GM19463 (cell line): ENCODE measurements around the gene MYH3.

Source experiments
- ATAC-seq: cut with Tn5 transposase; IDR thresholded peaks from one replicate; pipeline ENCODE4 v1.9.1; 2021; ENCODE audit warnings: mild to moderate bottlenecking, moderate library complexity; ENCODE audit not compliant: unreplicated experiment

MYH3 gene

DNA sequence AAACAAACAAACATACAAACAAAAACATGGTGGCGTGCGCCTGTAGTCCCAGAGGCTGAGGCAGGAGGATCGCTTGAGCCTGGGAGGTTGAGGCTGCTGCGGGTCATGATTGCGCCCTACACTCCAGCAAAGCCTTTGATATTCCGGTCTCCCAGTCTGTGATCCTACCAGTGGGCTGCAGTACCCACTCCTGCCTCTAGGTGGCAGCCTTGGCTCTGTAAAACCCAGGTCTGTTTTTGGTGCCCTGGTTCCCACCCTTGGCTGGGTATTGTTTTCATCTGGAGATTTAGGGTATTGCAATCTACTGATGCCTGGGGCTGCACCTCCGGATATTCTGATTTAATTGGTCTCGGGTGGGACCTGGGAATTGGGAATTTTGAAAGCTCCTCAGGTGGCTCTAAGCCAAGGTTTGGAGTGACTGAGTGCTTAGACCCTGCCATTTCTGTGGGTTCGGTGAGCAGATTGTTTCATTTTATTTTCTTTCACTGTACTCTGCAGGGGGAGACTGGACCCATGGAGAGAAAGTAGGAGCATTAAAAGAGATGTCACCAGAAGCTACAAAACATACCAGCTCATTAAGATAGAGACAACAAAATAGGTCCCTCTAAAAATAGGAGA is 40.5 kb downstream of the MYH3 start:
- no peak for ATAC-seq

DNA sequence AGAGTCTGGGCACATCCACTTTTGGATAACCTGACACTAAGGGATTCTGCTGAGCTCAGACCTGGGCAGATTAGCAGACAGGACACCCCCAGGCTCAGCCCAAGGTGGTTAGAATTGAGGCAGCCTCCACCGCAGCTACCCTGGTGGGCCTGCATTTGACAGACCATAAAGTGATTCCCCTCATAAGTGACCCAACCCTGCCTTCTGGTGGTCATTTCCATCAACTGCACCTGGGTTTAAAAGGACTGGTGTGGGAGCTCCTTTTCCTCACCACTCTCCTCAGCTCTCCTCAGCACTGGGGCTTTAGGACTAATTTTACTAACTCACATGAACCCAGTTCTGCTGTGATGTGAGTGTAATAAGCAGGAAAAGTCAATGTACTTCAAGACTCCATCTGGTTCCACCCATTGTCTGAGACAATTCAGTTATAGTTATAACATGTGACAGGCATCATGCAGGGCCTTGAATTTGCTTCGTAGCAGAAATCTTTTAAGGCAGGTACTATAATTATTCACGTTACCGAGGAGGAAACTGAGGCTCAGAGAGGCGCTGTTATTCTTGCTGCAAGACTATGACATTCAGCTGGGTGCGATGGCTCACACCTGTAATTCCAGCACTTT is 42.5 kb downstream of the MYH3 start:
- no peak for ATAC-seq

DNA sequence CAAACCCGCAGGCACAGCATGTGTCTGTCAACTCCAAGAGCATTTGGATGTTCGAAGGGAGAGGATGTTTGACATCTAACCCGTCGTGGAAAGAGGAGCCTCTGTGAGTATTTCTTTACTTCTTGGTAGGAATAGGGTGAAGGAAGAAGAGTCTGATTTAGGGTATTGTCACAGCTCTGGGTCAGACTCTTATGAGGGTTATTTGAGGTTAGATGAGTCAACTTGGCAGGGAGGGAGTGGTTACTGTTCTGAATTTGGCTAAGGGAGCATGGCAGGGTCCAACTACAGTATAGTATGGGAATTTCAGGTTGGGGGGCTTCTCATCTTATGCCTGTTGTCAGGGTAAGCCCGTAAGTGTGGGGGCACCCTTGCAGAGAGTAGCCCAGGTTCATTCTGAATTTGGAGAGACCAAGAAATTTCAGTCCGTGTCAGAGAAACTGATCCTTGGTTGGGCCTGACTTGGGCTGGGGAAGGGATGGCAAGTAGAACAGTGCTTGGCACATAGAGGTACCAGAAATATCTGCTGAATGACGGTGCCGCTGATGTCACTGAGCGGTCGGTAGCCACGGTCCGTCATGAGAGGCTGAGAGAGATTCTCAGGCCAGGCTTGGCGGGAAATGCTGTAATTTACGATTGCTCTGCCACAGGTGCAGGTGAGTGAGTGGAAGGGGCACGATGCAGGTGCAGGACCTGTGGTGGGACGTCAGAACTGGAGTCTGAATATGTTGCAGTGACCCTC is 43.2 kb downstream of the MYH3 start:
- ATAC-seq: no peak

DNA sequence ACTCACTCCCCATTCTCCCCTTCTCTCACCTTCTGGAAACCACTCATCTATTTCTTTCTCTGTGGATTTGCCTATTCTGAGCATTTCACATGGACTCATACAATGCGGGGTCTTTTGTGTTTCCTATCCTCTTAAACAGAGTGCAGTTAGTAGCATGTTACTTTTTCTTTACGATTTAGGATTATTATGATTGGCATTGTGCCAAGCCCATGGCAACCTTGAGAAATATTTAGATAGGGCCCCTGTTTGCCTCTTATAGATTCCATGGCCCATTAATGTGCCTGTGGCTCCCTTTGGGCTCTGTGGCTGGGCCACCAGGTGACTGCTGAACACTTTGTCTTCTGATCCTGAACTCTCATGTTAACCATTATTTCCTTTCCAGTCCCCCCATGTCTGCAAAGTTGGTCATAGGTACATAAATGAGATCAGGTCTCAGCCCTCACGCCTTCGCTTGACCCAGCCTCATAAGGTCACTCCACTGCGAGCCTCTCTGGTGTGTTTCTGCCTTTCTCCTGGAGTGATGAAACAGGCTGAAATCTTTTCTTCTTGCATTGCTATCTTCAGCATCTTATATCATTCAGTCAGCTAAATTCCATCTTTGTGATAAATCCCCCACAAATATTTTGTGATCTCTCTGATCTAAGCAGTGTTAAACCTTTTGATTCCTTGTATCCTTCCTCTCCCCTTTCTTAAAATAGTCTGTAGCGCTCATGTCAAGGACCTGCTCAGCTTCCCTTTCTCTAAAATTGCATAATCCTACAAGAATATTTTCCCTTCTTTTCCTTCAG is 44.0 kb downstream of the MYH3 start:
- no peak for ATAC-seq

DNA sequence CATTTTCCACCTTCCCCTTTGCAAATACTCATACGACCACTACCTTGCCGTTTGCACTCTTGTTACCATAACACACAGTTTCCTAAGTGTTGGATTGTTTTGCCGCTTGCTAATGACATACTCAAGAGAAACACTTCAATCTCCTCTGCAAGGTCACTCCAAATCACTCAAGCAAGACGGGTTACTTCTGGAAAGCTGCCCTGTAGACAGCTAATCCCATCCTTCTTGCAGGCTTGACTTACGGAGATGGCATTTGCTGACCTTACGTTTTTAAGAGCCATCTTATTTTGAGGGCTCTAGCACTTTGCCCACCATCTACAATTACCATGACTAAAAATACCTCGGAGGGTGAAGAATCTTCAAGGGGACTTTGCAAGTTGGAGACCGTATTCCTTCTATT is 46.2 kb downstream of the MYH3 start:
- ATAC-seq: no peak

DNA sequence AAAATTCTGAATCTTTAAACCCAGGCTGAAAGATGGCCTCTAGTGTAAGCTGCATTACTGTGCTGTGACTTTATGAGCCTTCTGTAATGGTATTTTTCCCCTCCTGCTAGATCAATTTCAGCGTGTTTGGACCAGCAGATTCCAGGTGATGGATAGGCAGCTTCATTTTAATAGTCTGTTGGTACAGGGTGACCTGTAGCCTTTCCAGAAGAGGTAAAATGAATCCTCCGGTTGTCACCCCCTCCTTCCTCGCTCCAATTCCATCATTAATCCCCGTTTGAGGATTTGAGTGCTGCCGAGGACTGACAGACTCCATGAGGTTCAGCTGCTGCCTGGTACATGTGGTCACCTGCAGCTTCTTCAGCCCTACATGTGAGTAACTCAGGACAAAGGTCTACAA is 48.9 kb downstream of the MYH3 start:
- ATAC-seq: no peak

DNA sequence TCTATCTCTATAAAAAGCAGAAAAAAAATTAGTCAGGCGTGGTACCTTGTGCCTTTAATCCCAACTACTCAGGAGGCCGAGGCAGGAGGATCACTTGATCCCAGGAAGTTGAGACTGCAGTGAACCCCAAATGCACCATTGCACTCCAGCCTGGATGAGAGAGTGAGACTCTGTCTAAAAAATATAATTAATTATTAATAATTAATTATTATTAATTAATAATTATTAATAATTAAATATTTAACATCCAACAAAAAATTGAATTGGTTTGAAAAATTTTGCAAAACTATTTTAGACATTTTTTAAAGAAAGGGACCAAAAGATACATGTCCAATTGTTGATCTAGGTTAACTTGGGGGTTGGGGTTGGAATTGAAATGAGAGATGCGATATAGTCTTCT is 51.0 kb downstream of the MYH3 start:
- no peak for ATAC-seq

DNA sequence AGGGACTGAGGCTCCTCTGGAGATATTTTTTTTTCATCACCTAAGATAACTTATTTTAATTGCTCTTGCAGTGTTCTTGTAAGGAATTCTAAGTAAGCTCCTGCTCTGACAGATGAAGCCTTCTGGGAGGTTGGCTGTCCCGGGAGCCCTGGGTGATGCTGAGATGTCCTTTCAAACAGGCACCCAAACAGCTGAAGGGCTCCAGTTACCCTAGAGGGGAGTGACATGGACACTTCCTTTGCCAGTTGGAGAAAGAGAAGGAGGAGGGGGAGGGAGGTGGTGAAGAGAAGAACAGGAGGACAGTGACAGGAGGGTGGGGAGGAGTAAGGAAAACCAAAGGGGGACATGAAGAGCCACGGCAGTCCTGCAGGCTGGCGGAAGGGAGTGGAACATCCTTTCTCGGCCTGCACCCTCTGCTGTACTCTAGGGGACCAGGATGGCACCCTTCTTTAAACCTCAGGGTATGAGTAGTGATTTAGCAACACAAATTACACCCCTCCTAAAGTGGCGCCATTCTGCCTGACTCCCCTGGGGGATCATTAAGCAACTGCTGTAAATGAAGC is 51.8 kb downstream of the MYH3 start:
- ATAC-seq: no peak

DNA sequence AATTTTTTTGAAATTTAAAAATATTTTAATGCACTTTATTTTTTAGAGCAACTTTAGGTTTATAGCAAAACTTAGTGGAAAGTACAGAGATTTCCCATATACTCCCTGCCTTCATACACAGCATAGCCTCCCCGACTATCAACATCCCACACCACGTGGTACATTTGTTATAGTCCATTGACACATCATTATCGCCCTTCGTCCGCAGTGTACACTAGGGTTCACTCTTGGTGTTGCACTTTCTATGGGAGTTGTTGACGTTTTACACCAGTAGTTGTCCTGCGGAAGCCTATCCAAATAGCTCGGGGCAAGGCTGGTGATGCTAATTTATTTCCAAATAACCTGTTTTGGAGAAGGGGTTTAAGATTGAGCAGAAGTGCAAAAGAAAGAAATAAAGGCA is 52.6 kb downstream of the MYH3 start:
- no peak for ATAC-seq

DNA sequence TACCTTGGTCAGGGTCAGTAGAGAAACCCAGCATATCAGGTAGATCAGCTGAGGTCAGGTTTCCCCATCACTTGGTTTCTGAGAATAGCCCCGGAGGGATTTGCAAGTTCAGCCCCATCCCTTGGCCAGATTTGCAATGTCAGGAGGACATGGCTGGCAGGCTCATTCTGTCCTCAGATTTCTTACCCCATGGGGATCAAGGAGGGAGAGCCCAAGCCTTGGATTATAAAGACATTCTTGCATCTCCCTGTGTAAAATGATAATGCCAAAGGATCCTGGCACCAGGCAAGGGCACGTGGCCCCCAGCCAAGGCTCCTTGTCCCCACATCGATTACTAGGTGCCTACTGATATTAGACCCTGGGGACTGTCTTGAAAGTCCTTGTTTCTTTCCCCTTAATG is 53.2 kb downstream of the MYH3 start:
- no peak for ATAC-seq

DNA sequence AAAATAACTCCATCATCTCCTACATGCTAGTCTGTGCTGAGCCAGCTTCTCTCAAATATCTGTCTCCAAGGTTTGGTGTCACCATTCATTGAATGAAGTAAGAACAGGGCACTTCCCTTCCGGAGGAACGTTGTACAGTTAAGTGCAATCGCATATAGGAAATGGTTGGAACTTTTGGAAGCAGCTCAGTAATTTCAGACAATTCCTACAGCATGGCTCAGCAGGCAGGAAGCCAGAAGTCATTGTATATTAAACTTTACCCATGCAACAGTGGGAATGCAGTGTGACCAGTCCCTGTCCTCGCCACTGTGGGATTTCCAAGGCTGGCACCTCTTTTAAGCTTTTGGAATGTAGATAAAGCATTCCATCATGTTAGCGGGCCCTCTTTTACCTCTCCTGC is 56.5 kb downstream of the MYH3 start:
- no peak for ATAC-seq

DNA sequence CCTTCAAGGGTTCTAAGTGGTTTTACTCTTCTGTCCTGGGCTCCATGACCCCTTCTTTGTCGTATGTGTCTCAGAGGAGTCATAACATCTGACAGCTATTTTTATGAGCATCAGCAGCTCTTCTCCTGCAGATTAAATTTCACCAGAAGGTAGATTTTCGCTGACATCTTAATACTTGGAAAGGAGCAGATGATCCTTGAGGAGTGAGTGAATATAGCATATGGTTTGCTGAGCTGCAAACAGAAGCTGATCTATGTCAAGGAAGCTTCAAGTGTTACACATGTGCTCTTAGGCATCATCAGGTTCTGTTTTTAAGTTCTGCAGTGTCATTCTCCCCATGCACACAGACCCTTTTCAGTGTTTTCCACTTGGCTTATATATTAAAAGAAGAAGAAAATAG is 58.5 kb downstream of the MYH3 start:
- no peak for ATAC-seq

DNA sequence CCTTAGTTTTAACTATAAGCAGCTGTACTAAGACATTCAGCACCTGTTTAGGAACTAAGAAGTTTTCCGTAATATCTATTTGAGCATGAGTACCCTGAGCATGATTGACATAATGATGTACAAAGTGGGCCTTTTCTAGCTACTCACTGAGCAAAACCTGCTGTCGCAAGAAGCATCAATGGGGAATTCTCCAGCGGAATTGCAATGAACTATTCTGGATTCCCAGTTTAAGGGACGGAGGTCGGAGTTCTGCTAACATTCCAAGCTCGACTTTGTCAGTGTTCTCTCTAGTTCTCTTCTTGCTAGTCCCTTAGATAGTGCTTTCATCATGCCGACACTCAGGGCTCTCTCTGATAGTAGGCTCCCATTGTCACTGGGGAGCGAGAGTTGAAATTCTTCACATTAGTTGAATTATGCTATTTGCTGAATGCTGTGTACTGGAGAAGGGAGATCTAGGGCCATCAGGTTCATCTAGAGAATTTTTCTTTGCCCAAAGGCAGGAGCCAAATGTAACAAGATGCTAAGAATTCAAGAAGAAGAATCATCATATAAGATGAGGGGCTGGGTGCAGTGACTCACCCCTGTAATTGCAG is 67.5 kb downstream of the MYH3 start:
- no peak for ATAC-seq

DNA sequence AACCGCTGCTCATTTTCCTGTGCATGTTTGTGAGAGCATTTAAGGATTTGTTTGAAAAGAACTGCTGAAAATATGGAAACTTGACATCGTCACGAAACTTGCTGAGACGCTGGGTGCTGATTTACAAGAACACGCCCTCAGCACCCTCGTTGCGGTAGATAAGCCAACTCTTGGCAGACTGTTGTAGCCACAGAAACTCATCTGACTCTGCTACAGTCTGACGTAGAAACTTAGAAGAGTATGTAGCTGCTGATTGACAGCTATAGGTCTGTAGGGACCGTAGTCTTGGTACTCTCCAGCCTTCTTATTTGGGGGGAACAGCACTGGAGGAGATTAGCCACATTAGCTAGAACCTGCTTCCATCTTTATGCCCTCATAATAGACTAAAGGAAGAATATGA is 71.6 kb downstream of the MYH3 start:
- ATAC-seq: no peak

DNA sequence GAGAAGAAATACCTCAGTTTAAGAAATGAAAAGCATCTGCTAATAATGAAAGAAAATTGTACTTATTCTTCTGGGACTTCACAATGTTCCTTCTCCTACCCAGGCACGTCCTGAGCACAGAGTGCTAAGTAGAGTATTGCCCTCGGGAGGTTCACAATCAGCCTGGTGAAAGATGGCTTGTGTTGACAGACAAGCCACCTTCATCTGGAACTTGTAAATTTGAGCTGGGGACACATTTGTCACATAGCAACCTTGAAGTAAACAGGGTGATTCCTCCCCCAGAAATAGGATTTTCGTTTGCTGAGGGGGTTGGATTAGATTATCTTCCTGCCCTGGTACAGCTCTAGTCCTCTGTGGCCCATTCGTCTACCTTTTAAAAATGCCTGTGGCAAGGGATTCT is 73.3 kb downstream of the MYH3 start:
- no peak for ATAC-seq

DNA sequence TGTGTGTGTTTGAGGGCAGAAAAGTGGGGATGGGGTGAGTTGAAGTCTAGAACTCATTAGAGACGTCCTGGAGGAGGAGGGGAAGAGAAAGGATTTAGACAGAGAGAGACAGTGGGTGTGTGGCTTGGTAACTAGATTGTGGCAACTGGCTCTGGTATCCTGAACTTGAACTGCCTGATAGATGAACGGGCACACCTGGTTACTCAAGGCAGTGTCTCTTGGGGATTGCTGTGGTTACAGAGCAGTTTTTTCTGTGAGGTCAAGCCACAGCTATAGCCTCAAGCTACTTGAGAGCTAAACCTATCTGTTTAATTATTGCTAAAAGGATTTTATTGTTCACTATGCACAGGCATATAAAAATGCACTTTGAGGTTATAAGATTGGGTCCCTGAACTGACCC is 77.8 kb downstream of the MYH3 start:
- ATAC-seq: no peak
